ENCODE measurements around the gene RBL2.

RBL2 gene

GRCh38 chr16:53449816-53450517 is 15.7 kb downstream of the RBL2 start:
- peak; percentile 19 for DNase-seq (ENCODE audit: low spot score)
- in situ Hi-C loops (cut with MboI; ENCODE audit: low pct_unique_long_range_greater_than_20kb, low sequenced_read_pairs, unreplicated experiment) = no loop called here
- TF ChIP-seq CTCF (IDR thresholded peaks at IDR 0.05; ENCODE audit: extremely low read depth, insufficient read depth, missing control alignments) = no peak

GRCh38 chr16:53453928-53454327 is 19.7 kb downstream of the RBL2 start:
- DNase-seq (ENCODE audit: low spot score) = no peak
- in situ Hi-C loops (cut with MboI; ENCODE audit: low pct_unique_long_range_greater_than_20kb, low sequenced_read_pairs, unreplicated experiment) = no loop called here
- TF ChIP-seq CTCF (IDR thresholded peaks at IDR 0.05; ENCODE audit: extremely low read depth, insufficient read depth, missing control alignments) = no peak

GRCh38 chr16:53456625-53457024 is 22.4 kb downstream of the RBL2 start:
- no peak for TF ChIP-seq CTCF (IDR thresholded peaks at IDR 0.05; ENCODE audit: extremely low read depth, insufficient read depth, missing control alignments)
- no peak for DNase-seq (ENCODE audit: low spot score)
- in situ Hi-C loops (cut with MboI; ENCODE audit: low pct_unique_long_range_greater_than_20kb, low sequenced_read_pairs, unreplicated experiment) = no loop called here

GRCh38 chr16:53457670-53458069 is 23.4 kb downstream of the RBL2 start:
- peak; percentile 62 for DNase-seq (ENCODE audit: low spot score)
- in situ Hi-C loops (cut with MboI; ENCODE audit: low pct_unique_long_range_greater_than_20kb, low sequenced_read_pairs, unreplicated experiment) = no loop called here
- no peak for TF ChIP-seq CTCF (IDR thresholded peaks at IDR 0.05; ENCODE audit: extremely low read depth, insufficient read depth, missing control alignments)

GRCh38 chr16:53458635-53459034 is 24.4 kb downstream of the RBL2 start:
- no peak for TF ChIP-seq CTCF (IDR thresholded peaks at IDR 0.05; ENCODE audit: extremely low read depth, insufficient read depth, missing control alignments)
- no peak for DNase-seq (ENCODE audit: low spot score)
- in situ Hi-C loops (cut with MboI; ENCODE audit: low pct_unique_long_range_greater_than_20kb, low sequenced_read_pairs, unreplicated experiment) = no loop called here

- in situ Hi-C loops (cut with MboI; ENCODE audit: low pct_unique_long_range_greater_than_20kb, low sequenced_read_pairs, unreplicated experiment) = no loop called here
- no peak for TF ChIP-seq CTCF (IDR thresholded peaks at IDR 0.05; ENCODE audit: extremely low read depth, insufficient read depth, missing control alignments)
- DNase-seq (ENCODE audit: low spot score) = no peak
These were observed 31.5 kb downstream of the RBL2 start for GRCh38 chr16:53465606-53466280.

Measured in GM13977 (cell line).